GM18502 (cell line): ENCODE results near the gene REXO1.

Experiments
- ATAC-seq: cut with Tn5 transposase; IDR thresholded peaks from one replicate; pipeline ENCODE4 v1.9.1; 2021; ENCODE audit warnings: mild to moderate bottlenecking; ENCODE audit not compliant: unreplicated experiment, poor library complexity

Gene REXO1

GRCh38 chr19:1775951-1776605 is 72.2 kb downstream of the REXO1 start:
- no peak for ATAC-seq

DNA sequence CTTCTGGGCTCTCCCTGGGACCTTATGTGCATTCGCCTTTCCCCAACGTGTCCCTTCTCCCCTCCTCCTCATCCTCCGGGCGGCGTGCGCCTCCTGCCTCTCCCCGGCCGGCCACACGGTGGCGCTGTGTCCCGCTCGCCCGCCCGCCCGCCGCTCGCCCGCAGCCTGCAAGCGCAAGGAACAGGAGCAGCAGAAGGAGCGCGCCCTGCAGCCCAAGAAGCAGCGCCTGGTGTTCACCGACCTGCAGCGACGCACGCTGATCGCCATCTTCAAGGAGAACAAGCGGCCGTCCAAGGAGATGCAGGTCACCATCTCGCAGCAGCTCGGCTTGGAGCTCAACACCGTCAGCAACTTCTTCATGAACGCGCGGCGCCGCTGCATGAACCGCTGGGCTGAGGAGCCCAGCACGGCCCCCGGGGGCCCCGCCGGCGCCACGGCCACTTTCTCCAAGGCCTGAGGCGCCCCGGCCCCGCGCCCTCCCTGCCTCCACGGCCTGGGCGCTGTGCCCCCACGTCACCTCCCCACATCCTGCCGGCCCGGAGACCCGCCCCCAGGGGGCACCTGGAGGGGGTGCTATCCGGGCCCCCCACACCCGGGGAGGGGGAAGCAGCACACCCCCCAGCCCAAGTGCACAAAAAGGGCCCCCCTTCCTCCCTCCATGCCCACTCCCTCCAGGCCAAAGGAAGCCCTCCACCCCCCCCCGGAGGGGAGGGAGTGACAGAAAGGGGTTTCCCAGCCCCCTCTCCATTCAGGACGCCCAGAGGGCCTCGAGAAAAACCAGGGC is 73.1 kb downstream of the REXO1 start:
- ATAC-seq = no peak

DNA sequence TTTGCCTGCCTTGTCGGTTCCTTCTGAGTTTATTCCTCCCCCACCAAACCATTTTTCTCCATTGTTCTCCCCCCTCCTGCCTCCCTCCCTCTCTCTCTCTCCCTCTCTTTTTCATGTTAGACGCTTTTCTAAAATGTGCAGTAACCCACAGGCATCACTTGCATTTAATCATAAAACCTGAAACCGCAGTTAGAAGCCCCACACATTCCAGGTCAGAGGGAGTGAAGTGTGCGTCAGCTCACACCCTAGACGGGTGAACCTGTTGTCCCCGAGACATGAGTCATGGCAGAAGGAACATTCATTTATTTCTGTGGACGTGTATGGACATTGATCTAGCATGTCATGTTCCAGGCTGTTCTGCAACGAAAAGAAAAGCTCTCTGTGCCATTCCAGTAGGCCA is 75.1 kb downstream of the REXO1 start:
- ATAC-seq = no peak

- no peak for ATAC-seq
Observed at GRCh38 chr19:1770866-1771576, 77.3 kb downstream of the REXO1 start.

- ATAC-seq = no peak
Observed at GRCh38 chr19:1769645-1769985, 78.7 kb downstream of the REXO1 start.

DNA sequence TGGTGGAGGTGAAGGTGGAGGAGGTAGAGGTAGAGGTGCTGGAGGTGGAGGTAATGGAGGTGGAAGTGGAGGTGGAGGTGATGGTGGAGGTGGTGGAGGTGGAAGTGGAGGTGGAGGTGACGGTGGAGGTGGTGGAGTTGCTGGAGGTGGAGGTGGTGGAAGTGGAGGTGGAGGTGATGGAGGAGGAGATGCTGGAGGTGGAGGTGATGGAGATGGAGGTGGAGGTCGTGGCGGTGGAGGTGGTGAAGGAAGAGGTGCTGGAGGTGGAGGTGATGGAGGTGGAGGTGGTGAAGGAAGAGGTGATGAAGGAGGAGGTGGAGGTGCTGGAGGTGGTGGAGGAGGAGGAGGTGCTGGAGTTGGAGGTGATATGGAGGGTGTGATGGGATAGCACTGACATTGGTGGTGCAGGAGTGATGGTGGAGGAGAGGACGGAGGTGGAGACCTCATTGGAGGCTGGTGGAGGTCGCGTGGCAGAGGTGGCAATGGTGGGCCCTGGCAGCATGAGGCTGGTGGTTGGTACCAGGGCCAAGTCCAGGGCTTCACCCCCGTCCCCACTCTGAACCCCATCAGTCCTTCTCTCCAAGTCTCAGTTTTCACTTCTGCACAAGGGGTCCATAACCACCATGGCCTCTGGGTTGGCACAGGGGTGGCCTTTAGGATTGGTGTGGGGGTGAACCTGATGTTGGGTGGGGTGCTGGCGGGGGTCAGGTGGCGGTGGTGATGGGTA is 79.2 kb downstream of the REXO1 start:
- no peak for ATAC-seq

DNA sequence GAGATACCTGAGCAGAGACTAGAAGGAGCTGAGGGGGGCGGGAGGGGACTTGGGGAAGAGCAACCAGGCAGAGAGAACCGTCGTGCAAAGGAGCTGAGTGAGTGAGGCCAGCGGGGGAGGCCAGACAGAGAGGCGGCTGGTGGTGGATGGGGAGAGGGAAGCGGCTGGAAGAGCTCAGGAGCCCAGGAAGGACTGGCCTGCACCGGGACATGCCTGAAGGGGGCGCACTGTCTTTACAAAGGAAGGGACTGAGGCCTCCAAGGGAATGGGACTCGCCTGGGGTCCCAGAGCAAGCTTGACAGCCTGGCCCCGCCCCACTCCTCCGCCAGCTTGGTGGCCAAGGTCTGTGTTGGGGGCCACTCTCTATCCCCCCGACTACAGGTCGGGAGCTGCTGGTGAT is 80.0 kb downstream of the REXO1 start:
- no peak for ATAC-seq

DNA sequence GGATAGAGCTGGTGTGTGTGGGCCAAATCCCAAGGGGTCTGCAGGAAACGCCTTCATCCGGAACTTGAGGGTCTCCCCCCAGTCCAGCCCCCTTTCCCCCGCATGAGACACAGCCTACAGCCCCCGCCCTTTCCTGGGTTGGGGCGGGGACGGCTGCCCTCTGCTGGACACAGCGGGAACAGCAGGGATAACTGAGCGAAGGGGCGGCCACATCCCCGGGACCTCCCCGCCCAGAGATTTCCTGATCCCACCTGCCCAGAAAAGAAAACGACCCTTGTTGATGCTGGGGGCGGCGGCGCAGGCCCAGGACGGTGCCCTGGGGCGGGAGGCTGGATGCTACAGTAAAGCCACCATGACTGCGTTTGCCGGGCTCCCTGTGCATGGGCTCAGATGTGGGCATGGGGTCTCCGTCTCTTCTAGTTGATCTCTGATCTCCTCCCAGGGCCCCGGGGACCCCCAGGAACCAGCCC is 80.8 kb downstream of the REXO1 start:
- no peak for ATAC-seq

GRCh38 chr19:1766800-1767352 is 81.4 kb downstream of the REXO1 start:
- no peak for ATAC-seq

- no peak for ATAC-seq
Observed at GRCh38 chr19:1765904-1766799, 82.1 kb downstream of the REXO1 start.
